Keratinocyte (primary cell): ENCODE results near the gene CRTC1. TPM values are rescaled to one million over a fixed set of nuclear protein-coding genes. Genes with fewer than 3 reads are reported as not detected.

Source experiments
- DNase-seq: peaks from one replicate; pipeline ENCODE4 v3.0.0-alpha.2; 2011; ENCODE audit warnings: low read depth, missing footprints, low spot score
- FAIRE-seq: peaks from 2 replicates; lab custom pipeline; 2011; peaks lifted over from hg19 to GRCh38; lab: Jason Lieb, UNC
- H2AFZ ChIP-seq: 2 replicates; pipeline ENCODE4 v1.6.0; 2012; ENCODE audit warnings: low read length, control low read depth, inconsistent platforms; ENCODE audit not compliant: control insufficient read depth
- H3K27ac ChIP-seq: 2 replicates; pipeline ENCODE4 v1.5.1; 2011; ENCODE audit warnings: low read length; ENCODE audit not compliant: control insufficient read depth, insufficient read depth
- H3K27me3 ChIP-seq: 3 replicates; pipeline ENCODE4 v1.6.0; 2011; ENCODE audit warnings: low read length; ENCODE audit not compliant: control insufficient read depth, insufficient read depth; ENCODE audit errors: extremely low read depth
- H3K36me3 ChIP-seq, 2 experiments: 2 replicates in 1 of 2; 3 replicates in 1 of 2; pipeline ENCODE4 v1.5.1; 2011; ENCODE audit warnings: low read length in 2 of 2, mild to moderate bottlenecking in 1 of 2; ENCODE audit not compliant: control insufficient read depth in 2 of 2, insufficient read depth in 2 of 2; ENCODE audit errors: extremely low read depth in 1 of 2
- H3K4me1 ChIP-seq: 3 replicates; pipeline ENCODE4 v1.5.1; 2011; ENCODE audit warnings: low read length; ENCODE audit not compliant: control insufficient read depth, insufficient read depth; ENCODE audit errors: extremely low read depth
- H3K4me2 ChIP-seq: 3 replicates; pipeline ENCODE4 v1.6.0; 2011; ENCODE audit warnings: low read depth, low read length; ENCODE audit not compliant: control insufficient read depth, insufficient read depth; ENCODE audit errors: extremely low read depth
- H3K4me3 ChIP-seq, 3 experiments: fragments of 200-600 bp in 1 of 3; sonication (generic) in 1 of 3; 2 replicates in 2 of 3; 3 replicates in 1 of 3; pipeline ENCODE4 v1.5.1; 2011 to 2016; ENCODE audit warnings: low read length in 3 of 3, mild to moderate bottlenecking in 3 of 3, control low read depth in 2 of 3, inconsistent platforms in 1 of 3, low read depth in 1 of 3, mixed read lengths in 1 of 3, mixed run types in 1 of 3, moderate library complexity in 1 of 3; ENCODE audit not compliant: control insufficient read depth in 2 of 3, insufficient read depth in 2 of 3; ENCODE audit errors: extremely low read depth in 1 of 3
- H3K79me2 ChIP-seq: 2 replicates; pipeline ENCODE4 v1.6.0; 2012; ENCODE audit warnings: low read length; ENCODE audit not compliant: control insufficient read depth, insufficient read depth
- H3K9ac ChIP-seq: 3 replicates; pipeline ENCODE4 v1.6.0; 2011; ENCODE audit warnings: low read length; ENCODE audit not compliant: control insufficient read depth, insufficient read depth; ENCODE audit errors: extremely low read depth
- H3K9me1 ChIP-seq: 3 replicates; pipeline ENCODE4 v1.6.0; 2011; ENCODE audit warnings: low read length; ENCODE audit not compliant: control insufficient read depth, insufficient read depth; ENCODE audit errors: extremely low read depth
- H3K9me3 ChIP-seq: 2 replicates; pipeline ENCODE4 v1.5.1; 2012; ENCODE audit warnings: low read depth, low read length; ENCODE audit not compliant: control insufficient read depth
- H4K20me1 ChIP-seq: 3 replicates; pipeline ENCODE4 v1.6.0; 2011; ENCODE audit warnings: low read length; ENCODE audit not compliant: control insufficient read depth, insufficient read depth; ENCODE audit errors: extremely low read depth
- EZH2 ChIP-seq: IDR thresholded peaks from one replicate; pipeline ENCODE4 v1.6.1; 2012; ENCODE audit warnings: inconsistent platforms, mild to moderate bottlenecking, low read length, moderate library complexity
- dilution Hi-C: fragments of 300-500 bp; cut with MboI; formaldehyde crosslinking; loops from one replicate; pipeline ENCODE4 v1.7.0; 2020; ENCODE audit warnings: low sequenced_read_pairs; ENCODE audit not compliant: extremely low pct_ligation_motif_present
- polyA plus RNA-seq, 5 experiments: library from polyadenylated mRNA; depleted of rRNA in 3 of 5; stranded (reverse) in 3 of 5; stranded (forward) in 1 of 5; unstranded in 1 of 5; fragments of >200 nt; gene quantifications; 1 replicate in 1 of 5; 2 replicates in 3 of 5; 3 replicates in 1 of 5; pipeline versions ENCODE4 v1.2.1 to v1.2.3, GENCODE V29; 2011 to 2012; ENCODE audit warnings: missing spikeins in 2 of 5, low read depth in 1 of 5, low replicate concordance in 1 of 5
- TF ChIP-seq, protein P1 (sequence below), 3 experiments: IDR thresholded peaks in 1 of 3; conservative IDR thresholded peaks in 1 of 3; optimal IDR thresholded peaks in 1 of 3; 2 replicates in 2 of 3; 3 replicates in 1 of 3; pipeline versions ENCODE3 to v1.5.1; 2011; ENCODE audit warnings: low read length in 3 of 3, mild to moderate bottlenecking in 3 of 3, moderate library complexity in 2 of 3, control low read depth in 1 of 3, inconsistent platforms in 1 of 3; ENCODE audit not compliant: insufficient read depth in 2 of 3; ENCODE audit errors: extremely low read depth in 1 of 3

CRTC1 gene
- polyA plus RNA-seq, 1 donor (not counting 4 experiments of a cell fraction or from before 2014, with no cell fraction given): 0.54 TPM

DNA sequence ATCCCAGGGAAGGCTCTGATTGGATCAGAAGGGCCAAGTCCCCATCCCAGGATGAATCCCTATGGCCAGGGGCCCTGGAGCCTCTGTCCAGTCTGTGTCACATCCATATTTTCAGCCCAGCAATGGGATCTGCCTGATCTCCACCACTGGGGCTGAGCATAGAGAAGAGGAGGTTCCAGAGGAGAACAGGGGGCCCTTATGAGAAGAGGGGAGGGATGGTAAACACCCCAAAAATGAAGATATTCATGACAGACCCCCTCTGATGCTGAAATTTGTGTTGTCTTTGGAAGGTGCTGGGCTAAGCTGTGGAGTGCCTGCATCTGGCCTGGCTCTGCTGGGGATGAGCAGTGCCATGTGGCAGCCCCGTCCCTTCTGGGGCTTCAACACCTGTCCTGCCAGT is 32.2 kb upstream of the CRTC1 start:
- no peak overlapping the region for H2AFZ ChIP-seq
- H3K79me2 ChIP-seq: no peaks in the 10 kb centered on the region
- H4K20me1 ChIP-seq: no peaks in the 10 kb centered on the region
- no peaks in the 10 kb centered on the region for H3K27me3 ChIP-seq
- H3K36me3 ChIP-seq: no peaks in the 10 kb centered on the region
- no peak overlapping the region for H3K4me3 ChIP-seq
- no peak overlapping the region for H3K9ac ChIP-seq
- dilution Hi-C loops: no loop called here
- FAIRE-seq: no peak
- no peaks in the 10 kb centered on the region for H3K9me1 ChIP-seq
- peaks cover 3% of the 10 kb centered on the region for H3K4me1 ChIP-seq
- TF ChIP-seq, protein P1, sequence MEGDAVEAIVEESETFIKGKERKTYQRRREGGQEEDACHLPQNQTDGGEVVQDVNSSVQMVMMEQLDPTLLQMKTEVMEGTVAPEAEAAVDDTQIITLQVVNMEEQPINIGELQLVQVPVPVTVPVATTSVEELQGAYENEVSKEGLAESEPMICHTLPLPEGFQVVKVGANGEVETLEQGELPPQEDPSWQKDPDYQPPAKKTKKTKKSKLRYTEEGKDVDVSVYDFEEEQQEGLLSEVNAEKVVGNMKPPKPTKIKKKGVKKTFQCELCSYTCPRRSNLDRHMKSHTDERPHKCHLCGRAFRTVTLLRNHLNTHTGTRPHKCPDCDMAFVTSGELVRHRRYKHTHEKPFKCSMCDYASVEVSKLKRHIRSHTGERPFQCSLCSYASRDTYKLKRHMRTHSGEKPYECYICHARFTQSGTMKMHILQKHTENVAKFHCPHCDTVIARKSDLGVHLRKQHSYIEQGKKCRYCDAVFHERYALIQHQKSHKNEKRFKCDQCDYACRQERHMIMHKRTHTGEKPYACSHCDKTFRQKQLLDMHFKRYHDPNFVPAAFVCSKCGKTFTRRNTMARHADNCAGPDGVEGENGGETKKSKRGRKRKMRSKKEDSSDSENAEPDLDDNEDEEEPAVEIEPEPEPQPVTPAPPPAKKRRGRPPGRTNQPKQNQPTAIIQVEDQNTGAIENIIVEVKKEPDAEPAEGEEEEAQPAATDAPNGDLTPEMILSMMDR (optimal IDR thresholded peaks at IDR 0.05 in 1 of 3, IDR thresholded peaks at IDR 0.05 in 1 of 3, conservative IDR thresholded peaks at IDR 0.05 in 1 of 3; ENCODE audit: extremely low read depth in 1 of 3, insufficient read depth in 2 of 3, low read length in 3 of 3): no peak
- no peak for TF ChIP-seq EZH2
- H3K9me3 ChIP-seq: no peaks in the 10 kb centered on the region
- no peak overlapping the region for H3K27ac ChIP-seq
- no peak overlapping the region for H3K4me2 ChIP-seq
- DNase-seq: no peak

DNA sequence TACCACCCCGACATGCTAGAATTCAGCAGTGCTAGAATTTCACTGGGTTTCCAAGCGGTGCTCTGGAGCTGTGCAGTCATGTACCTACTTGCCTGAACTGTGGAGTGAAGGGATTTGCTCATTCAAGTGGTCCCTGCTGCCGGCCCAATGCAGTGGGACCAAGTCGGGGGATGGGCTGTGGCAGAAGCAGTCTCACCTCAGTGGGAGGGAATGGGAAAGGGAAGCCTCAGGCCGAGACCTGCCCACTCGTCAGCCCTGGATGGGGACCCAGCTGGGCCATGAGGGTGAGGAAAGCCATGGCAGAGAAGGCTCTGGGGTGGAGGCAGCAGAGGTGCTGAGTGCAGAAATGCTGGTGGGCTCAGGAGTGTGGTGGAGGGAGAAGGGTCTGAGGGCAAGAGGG is 31.7 kb upstream of the CRTC1 start:
- no peak for FAIRE-seq
- H2AFZ ChIP-seq: no peak overlapping the region

More for the DNA sequence above, 31.7 kb upstream of the CRTC1 start:
- peaks cover 3% of the 10 kb centered on the region for H3K4me1 ChIP-seq
- H3K9me1 ChIP-seq: no peaks in the 10 kb centered on the region
- H3K9me3 ChIP-seq: no peaks in the 10 kb centered on the region
- H3K36me3 ChIP-seq: no peaks in the 10 kb centered on the region
- no peak for DNase-seq
- H3K27me3 ChIP-seq: peaks cover under 1% of the 10 kb centered on the region
- H3K79me2 ChIP-seq: no peaks in the 10 kb centered on the region
- TF ChIP-seq, protein P1 (optimal IDR thresholded peaks at IDR 0.05 in 1 of 3, IDR thresholded peaks at IDR 0.05 in 1 of 3, conservative IDR thresholded peaks at IDR 0.05 in 1 of 3; ENCODE audit: extremely low read depth in 1 of 3, insufficient read depth in 2 of 3, low read length in 3 of 3): no peak
- TF ChIP-seq EZH2: no peak
- H3K27ac ChIP-seq: no peak overlapping the region
- H3K4me3 ChIP-seq: no peak overlapping the region
- dilution Hi-C loops: no loop called here
- no peak overlapping the region for H3K4me2 ChIP-seq
- H4K20me1 ChIP-seq: no peaks in the 10 kb centered on the region
- no peak overlapping the region for H3K9ac ChIP-seq
